ENCODE results near the gene DNAI4. TPM values are rescaled to one million over a fixed set of nuclear protein-coding genes. Genes with fewer than 3 reads are reported as not detected.

The DNAI4 gene
- total RNA-seq, 1 experiment from 2014 or later = 2.1 TPM

DNA sequence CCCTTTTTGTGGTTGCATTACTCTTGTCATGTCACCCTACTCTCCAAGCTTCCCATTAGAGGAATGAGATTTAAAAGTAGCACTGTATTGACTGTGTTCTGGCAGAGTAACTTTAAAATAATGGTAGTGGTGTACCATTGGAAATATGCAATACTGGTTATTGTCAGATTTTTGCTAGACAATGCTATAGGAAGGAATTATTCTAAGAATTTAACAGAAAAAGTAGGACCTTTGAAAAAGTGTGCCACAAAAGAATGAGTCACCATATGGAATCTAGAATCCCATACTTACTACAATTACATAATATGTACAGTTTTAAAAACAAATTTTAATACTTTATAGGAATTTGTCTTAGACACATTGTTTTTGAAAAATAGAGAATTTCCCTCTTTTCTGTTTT, 14.0 kb upstream of the DNAI4 start:
- DNase-seq (ENCODE audit: low spot score) = no peak
- Mint-ChIP-seq H3K9me3 (no peaks in the 10 kb centered on the region), H3K4me1 (peaks cover 46% of the 10 kb centered on the region), H3K27ac (no peak overlapping the region), H3K4me3 (no peak overlapping the region), H3K36me3 (peaks cover 4% of the 10 kb centered on the region), H3K27me3 (ENCODE audit: low read depth) (no peaks in the 10 kb centered on the region)
- POLR2A ChIA-PET = no interaction called here
- ATAC-seq = no peak
- CTCF ChIA-PET = interaction anchor here (0.5 to 1.0 kb wide), 2 partner anchors 8 to 416 kb away, joined by 3 read pairs; no protein-coding TSS in a partner anchor
- TF ChIP-seq NFATC4 (CRISPR knock-in tag; IDR thresholded peaks at IDR 0.05) (no peak), CTCF (IDR thresholded peaks at IDR 0.05) (no peak), OVOL2 (CRISPR knock-in tag; IDR thresholded peaks at IDR 0.05; ENCODE audit: borderline replicate concordance) (no peak), CBFB (CRISPR knock-in tag; IDR thresholded peaks at IDR 0.05; ENCODE audit: low read depth) (no peak), JAZF1 (CRISPR knock-in tag; IDR thresholded peaks at IDR 0.05) (no peak), ZBTB21 (CRISPR knock-in tag; IDR thresholded peaks at IDR 0.05; ENCODE audit: borderline replicate concordance) (no peak), MXD4 (CRISPR knock-in tag; IDR thresholded peaks at IDR 0.05; ENCODE audit: borderline replicate concordance) (no peak), TCF7 (CRISPR knock-in tag; IDR thresholded peaks at IDR 0.05; ENCODE audit: low read depth) (no peak), ZNF281 (CRISPR knock-in tag; IDR thresholded peaks at IDR 0.05) (no peak), ATF1 (CRISPR knock-in tag; IDR thresholded peaks at IDR 0.05) (no peak), FOXK1 (CRISPR knock-in tag; IDR thresholded peaks at IDR 0.05) (no peak), TP53 (CRISPR knock-in tag; IDR thresholded peaks at IDR 0.05) (no peak)
- TF ChIP-seq, protein P1, sequence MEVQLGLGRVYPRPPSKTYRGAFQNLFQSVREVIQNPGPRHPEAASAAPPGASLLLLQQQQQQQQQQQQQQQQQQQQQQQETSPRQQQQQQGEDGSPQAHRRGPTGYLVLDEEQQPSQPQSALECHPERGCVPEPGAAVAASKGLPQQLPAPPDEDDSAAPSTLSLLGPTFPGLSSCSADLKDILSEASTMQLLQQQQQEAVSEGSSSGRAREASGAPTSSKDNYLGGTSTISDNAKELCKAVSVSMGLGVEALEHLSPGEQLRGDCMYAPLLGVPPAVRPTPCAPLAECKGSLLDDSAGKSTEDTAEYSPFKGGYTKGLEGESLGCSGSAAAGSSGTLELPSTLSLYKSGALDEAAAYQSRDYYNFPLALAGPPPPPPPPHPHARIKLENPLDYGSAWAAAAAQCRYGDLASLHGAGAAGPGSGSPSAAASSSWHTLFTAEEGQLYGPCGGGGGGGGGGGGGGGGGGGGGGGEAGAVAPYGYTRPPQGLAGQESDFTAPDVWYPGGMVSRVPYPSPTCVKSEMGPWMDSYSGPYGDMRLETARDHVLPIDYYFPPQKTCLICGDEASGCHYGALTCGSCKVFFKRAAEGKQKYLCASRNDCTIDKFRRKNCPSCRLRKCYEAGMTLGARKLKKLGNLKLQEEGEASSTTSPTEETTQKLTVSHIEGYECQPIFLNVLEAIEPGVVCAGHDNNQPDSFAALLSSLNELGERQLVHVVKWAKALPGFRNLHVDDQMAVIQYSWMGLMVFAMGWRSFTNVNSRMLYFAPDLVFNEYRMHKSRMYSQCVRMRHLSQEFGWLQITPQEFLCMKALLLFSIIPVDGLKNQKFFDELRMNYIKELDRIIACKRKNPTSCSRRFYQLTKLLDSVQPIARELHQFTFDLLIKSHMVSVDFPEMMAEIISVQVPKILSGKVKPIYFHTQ (CRISPR knock-in tag; IDR thresholded peaks at IDR 0.05) = no peak
- TF ChIP-seq, protein P2, sequence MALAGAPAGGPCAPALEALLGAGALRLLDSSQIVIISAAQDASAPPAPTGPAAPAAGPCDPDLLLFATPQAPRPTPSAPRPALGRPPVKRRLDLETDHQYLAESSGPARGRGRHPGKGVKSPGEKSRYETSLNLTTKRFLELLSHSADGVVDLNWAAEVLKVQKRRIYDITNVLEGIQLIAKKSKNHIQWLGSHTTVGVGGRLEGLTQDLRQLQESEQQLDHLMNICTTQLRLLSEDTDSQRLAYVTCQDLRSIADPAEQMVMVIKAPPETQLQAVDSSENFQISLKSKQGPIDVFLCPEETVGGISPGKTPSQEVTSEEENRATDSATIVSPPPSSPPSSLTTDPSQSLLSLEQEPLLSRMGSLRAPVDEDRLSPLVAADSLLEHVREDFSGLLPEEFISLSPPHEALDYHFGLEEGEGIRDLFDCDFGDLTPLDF (CRISPR knock-in tag; IDR thresholded peaks at IDR 0.05) = no peak
- TF ChIP-seq, protein P3, sequence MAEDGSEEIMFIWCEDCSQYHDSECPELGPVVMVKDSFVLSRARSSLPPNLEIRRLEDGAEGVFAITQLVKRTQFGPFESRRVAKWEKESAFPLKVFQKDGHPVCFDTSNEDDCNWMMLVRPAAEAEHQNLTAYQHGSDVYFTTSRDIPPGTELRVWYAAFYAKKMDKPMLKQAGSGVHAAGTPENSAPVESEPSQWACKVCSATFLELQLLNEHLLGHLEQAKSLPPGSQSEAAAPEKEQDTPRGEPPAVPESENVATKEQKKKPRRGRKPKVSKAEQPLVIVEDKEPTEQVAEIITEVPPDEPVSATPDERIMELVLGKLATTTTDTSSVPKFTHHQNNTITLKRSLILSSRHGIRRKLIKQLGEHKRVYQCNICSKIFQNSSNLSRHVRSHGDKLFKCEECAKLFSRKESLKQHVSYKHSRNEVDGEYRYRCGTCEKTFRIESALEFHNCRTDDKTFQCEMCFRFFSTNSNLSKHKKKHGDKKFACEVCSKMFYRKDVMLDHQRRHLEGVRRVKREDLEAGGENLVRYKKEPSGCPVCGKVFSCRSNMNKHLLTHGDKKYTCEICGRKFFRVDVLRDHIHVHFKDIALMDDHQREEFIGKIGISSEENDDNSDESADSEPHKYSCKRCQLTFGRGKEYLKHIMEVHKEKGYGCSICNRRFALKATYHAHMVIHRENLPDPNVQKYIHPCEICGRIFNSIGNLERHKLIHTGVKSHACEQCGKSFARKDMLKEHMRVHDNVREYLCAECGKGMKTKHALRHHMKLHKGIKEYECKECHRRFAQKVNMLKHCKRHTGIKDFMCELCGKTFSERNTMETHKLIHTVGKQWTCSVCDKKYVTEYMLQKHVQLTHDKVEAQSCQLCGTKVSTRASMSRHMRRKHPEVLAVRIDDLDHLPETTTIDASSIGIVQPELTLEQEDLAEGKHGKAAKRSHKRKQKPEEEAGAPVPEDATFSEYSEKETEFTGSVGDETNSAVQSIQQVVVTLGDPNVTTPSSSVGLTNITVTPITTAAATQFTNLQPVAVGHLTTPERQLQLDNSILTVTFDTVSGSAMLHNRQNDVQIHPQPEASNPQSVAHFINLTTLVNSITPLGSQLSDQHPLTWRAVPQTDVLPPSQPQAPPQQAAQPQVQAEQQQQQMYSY (CRISPR knock-in tag; IDR thresholded peaks at IDR 0.05) = no peak
- TF ChIP-seq, protein P4, sequence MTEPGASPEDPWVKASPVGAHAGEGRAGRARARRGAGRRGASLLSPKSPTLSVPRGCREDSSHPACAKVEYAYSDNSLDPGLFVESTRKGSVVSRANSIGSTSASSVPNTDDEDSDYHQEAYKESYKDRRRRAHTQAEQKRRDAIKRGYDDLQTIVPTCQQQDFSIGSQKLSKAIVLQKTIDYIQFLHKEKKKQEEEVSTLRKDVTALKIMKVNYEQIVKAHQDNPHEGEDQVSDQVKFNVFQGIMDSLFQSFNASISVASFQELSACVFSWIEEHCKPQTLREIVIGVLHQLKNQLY (CRISPR knock-in tag; IDR thresholded peaks at IDR 0.05) = no peak
